T-helper 1 cell treated with Interleukin-12 subunit alpha and Interleukin-12 subunit beta and Interleukin-4 antibody, amounts not matched to agents 30 μg/mL and 1 μg/mL, for 36 hours (primary cell): ENCODE data around the gene ZFP69B.
A peak's percentile ranks its signal among the peaks of the same experiment; 100 is the strongest.
"Not testable (repeated sequence)": the region's sequence is repeated elsewhere in the genome, so short reads cannot be mapped to it uniquely, and the experiment has no call there.

Source experiments
- H3K27ac Mint-ChIP-seq: one replicate; pipeline ENCODE4 v1.8.0; 2021; ENCODE audit warnings: mild to moderate bottlenecking, mixed read lengths
- H3K27me3 Mint-ChIP-seq: one replicate; pipeline ENCODE4 v1.8.0; 2021; ENCODE audit warnings: low read depth, mixed read lengths
- H3K36me3 Mint-ChIP-seq: one replicate; pipeline ENCODE4 v1.8.0; 2021; ENCODE audit warnings: low read depth, mixed read lengths
- H3K4me1 Mint-ChIP-seq: one replicate; pipeline ENCODE4 v1.8.0; 2021; ENCODE audit warnings: low read depth, mixed read lengths
- H3K4me3 Mint-ChIP-seq: one replicate; pipeline ENCODE4 v1.8.0; 2021; ENCODE audit warnings: mild to moderate bottlenecking, moderate library complexity, mixed read lengths
- H3K9me3 Mint-ChIP-seq: one replicate; pipeline ENCODE4 v1.8.0; 2021; ENCODE audit warnings: mixed read lengths

The ZFP69B gene

GRCh38 chr1:40469327-40469726, 19.1 kb downstream of the ZFP69B start:
- peaks cover 79% of the 10 kb centered on the region for H3K9me3 Mint-ChIP-seq
- no peak overlapping the region for H3K4me3 Mint-ChIP-seq
- no peaks in the 10 kb centered on the region for H3K4me1 Mint-ChIP-seq
- no peaks in the 10 kb centered on the region for H3K27me3 Mint-ChIP-seq
- peaks cover 50% of the 10 kb centered on the region for H3K36me3 Mint-ChIP-seq
- H3K27ac Mint-ChIP-seq: no peak overlapping the region

- H3K9me3 Mint-ChIP-seq: peaks cover 49% of the 10 kb centered on the region
- H3K4me3 Mint-ChIP-seq: no peak overlapping the region
- peaks cover 24% of the 10 kb centered on the region for H3K36me3 Mint-ChIP-seq
- H3K27me3 Mint-ChIP-seq: no peaks in the 10 kb centered on the region
- H3K27ac Mint-ChIP-seq: no peak overlapping the region
- H3K4me1 Mint-ChIP-seq: peaks cover 23% of the 10 kb centered on the region
Observed at GRCh38 chr1:40475268-40475667, 25.0 kb downstream of the ZFP69B start.

DNA sequence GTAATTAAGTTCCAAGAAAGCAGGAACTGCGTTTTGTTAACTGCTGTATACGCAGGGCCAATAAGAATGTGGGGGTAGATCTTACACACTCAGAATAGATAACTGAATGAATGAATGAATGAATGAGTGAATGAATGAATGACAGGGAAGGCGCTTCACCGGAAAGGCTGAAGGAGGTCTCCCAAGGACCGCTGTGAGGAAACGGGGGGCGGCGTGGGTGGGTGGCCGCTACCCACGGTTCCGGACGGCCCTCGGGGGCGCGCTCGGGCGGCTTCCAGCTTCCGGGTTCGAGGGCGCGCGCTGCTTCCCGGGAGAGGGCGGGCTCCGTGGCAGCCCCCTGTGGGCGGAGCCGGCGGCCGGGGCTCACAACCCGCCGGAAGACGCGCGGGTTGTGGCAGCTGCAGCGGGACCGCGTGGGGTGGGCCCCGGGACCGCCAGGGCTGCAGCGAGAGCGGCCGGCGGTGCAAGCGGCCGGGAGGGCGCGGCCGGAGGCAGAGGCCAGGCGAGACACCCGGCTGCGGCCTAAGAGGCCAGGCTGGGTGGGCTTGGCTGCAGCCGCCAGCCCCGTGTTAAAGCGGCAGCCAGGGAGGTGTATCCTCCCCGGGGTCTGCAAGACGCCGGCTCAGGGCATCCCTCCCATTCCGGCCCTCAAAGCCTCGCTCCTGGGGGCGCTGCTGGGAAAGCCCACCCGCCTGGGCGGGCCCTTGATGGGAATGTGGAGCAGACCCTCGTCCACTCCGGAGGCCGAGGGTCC, 26.8 kb downstream of the ZFP69B start, which contains the start of gene ZFP69:
Gene ZFP69 (plus strand): TSS at position 367 of the 754 bp plus-strand sequence. CDS start 2,072 bp downstream, outside the sequence.
- H3K27me3 Mint-ChIP-seq: no peaks in the 10 kb centered on the region
- H3K9me3 Mint-ChIP-seq: peaks cover 53% of the 10 kb centered on the region
- peaks cover 30% of the 10 kb centered on the region for H3K36me3 Mint-ChIP-seq
- peak within 1 kb of the TSS; percentile 80 for H3K27ac Mint-ChIP-seq
- H3K4me1 Mint-ChIP-seq: peaks cover 23% of the 10 kb centered on the region
- H3K4me3 Mint-ChIP-seq: peak within 1 kb of the TSS; percentile 88

- Mint-ChIP-seq H3K36me3 (peaks cover 34% of the 10 kb centered on the region), H3K4me1 (peaks cover 23% of the 10 kb centered on the region)
Observed at GRCh38 chr1:40477678-40478053, 27.4 kb downstream of the ZFP69B start.

DNA sequence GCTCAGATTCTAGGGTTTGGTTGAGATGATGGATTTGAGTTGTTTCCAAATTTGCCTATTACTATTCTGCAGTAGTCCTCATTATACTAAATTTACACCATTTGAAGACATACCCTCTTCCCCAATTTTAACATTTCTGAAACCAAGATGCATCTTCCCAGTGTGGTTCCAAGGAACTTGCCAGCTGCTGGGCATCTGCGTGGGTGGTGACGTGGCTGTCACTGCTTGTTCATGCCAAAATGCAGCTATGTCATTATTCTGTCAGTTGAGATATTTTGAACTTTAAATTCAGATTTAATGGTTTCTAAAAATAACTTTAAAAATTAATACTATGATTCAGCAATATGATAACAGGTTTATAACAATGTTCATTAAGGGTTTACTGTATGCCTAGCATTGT, 28.0 kb downstream of the ZFP69B start:
- H3K4me3 Mint-ChIP-seq: peak overlapping the region; percentile 81
- peaks cover 53% of the 10 kb centered on the region for H3K9me3 Mint-ChIP-seq
- H3K27me3 Mint-ChIP-seq: no peaks in the 10 kb centered on the region
- H3K4me1 Mint-ChIP-seq: peaks cover 23% of the 10 kb centered on the region
- peak overlapping the region; percentile 61 for H3K27ac Mint-ChIP-seq
- peaks cover 34% of the 10 kb centered on the region for H3K36me3 Mint-ChIP-seq

More at GRCh38 chr1:40477678-40478053, 27.4 kb downstream of the ZFP69B start:
- Mint-ChIP-seq H3K9me3 (peaks cover 56% of the 10 kb centered on the region), H3K27ac (peak overlapping the region; percentile 61), H3K4me3 (peak overlapping the region; percentile 81), H3K27me3 (no peaks in the 10 kb centered on the region)

- H3K27me3 Mint-ChIP-seq: no peaks in the 10 kb centered on the region
- H3K27ac Mint-ChIP-seq: no peak overlapping the region
- H3K4me3 Mint-ChIP-seq: no peak overlapping the region
- peaks cover 23% of the 10 kb centered on the region for H3K4me1 Mint-ChIP-seq
- peaks cover 46% of the 10 kb centered on the region for H3K9me3 Mint-ChIP-seq
- peaks cover 36% of the 10 kb centered on the region for H3K36me3 Mint-ChIP-seq
Observed at GRCh38 chr1:40479156-40479555, 28.9 kb downstream of the ZFP69B start.

- H3K9me3 Mint-ChIP-seq: peaks cover 73% of the 10 kb centered on the region
- no peaks in the 10 kb centered on the region for H3K4me1 Mint-ChIP-seq
Observed at GRCh38 chr1:40495315-40495903, 45.1 kb downstream of the ZFP69B start.

GRCh38 chr1:40502651-40503050, 52.4 kb downstream of the ZFP69B start:
- not testable (repeated sequence) for H3K4me1 Mint-ChIP-seq, H3K27me3 Mint-ChIP-seq, H3K27ac Mint-ChIP-seq, H3K4me3 Mint-ChIP-seq
- H3K36me3 Mint-ChIP-seq: peaks cover 48% of the 10 kb centered on the region
- peaks cover 71% of the 10 kb centered on the region for H3K9me3 Mint-ChIP-seq

More at GRCh38 chr1:40495315-40495903, 45.1 kb downstream of the ZFP69B start:
- Mint-ChIP-seq H3K36me3 (peaks cover 62% of the 10 kb centered on the region), H3K27ac (no peak overlapping the region), H3K4me3 (no peak overlapping the region), H3K27me3 (no peaks in the 10 kb centered on the region)

DNA sequence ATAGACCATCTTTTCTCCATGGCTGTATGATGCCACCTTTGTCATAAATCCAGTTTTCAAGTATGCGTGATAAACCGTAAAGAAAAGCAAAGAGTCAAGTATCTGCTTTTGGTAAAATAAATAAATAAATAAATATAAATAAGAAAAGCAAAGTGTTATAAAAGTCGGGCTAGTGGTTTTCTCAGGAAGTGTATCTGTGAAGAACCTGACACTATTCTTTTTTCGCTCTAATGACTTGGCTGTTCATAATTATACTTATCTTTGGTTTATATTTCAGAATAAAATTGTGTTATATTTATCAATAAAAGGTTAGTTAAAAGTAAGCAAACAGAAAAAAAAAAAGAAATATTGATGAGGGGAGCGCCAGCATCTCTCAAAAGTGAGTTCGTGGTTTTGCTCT, 57.7 kb downstream of the ZFP69B start:
- Mint-ChIP-seq H3K4me3 (peak overlapping the region; percentile 88), H3K9me3 (peaks cover 48% of the 10 kb centered on the region), H3K4me1 (peaks cover 9% of the 10 kb centered on the region), H3K36me3 (peaks cover 48% of the 10 kb centered on the region), H3K27ac (peak overlapping the region; percentile 83), H3K27me3 (no peaks in the 10 kb centered on the region)

DNA sequence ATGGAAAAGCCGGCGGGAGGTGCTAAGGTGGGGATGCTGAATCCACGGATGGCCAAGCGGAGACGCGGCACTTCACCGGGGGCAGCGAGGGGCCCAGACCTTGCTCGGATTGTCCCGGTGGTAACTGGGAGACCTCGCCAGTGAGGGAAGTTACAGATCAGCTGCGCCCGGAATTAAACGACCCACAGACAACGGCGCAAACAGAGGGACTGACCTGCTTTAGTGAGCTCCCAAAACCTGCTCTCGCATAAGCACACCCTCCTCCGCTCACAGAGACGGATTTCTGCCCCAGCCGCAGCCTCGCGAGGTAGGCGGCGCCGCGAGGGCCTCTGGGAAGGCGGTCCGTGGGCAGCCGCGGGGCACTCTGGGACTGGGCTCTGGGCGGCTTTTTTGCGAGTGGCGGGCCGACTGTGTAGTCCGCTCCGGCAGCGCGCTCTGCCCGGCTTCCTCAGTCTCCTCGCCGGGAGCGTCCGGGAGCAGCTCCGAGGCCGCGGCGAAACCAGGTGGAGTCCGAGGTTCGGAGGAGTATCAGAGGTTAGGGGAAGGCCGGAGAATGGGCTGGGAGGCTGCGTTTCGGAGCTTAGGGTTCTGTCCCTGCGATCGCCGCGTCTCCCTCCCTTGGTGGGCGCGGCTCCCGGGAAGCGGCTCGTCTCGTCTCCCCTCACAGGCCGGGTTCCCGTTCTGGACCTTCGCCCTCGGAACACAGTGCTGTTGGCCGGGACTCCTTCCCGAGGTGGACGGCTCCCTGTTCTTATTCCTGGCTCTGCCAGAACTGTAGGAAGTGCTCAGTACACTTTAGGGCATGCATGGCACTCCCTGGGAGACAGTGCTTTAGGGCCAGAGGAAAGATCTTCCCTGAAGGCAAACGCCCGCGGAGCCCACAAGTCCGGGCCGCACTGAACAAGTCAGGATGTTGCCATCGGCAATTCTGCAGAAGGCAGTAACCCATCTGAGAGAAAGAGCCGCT, 58.4 kb downstream of the ZFP69B start, which contains the start of gene EXO5:
Gene EXO5 (plus strand): TSS at position 393 of the 967 bp plus-strand sequence. CDS start 5,778 bp downstream, outside the sequence.
- H3K4me1 Mint-ChIP-seq: peaks cover 9% of the 10 kb centered on the region
- peak within 1 kb of the TSS; percentile 88 for H3K4me3 Mint-ChIP-seq
- H3K27ac Mint-ChIP-seq: peak within 1 kb of the TSS; percentile 83
- H3K36me3 Mint-ChIP-seq: peaks cover 46% of the 10 kb centered on the region
- peaks cover 45% of the 10 kb centered on the region for H3K9me3 Mint-ChIP-seq
- H3K27me3 Mint-ChIP-seq: no peaks in the 10 kb centered on the region
